SH-SY5Y (cell line): ENCODE results near the gene ZNF880.

ENCODE experiments used
- GATA2 ChIP-seq: IDR thresholded peaks from 2 replicates; pipeline ENCODE4 v1.6.1; 2011; ENCODE audit warnings: mild to moderate bottlenecking, low read depth, low read length
- GATA3 ChIP-seq: IDR thresholded peaks from 2 replicates; pipeline ENCODE4 v1.6.1; 2011; ENCODE audit warnings: low read depth, mild to moderate bottlenecking, low read length, moderate library complexity

GRCh38 chr19:52398081-52398441, 28.3 kb downstream of the ZNF880 start:
- TF ChIP-seq GATA3 (no peak), GATA2 (no peak)
